Fibroblast of lung (primary cell): ENCODE measurements around the gene PHKG2.

ENCODE experiments used
- EZH2 ChIP-seq: IDR thresholded peaks from 2 replicates; pipeline ENCODE4 v1.5.1; 2012; ENCODE audit warnings: low read length, control low read depth, mild to moderate bottlenecking; ENCODE audit errors: missing control alignments
- TF ChIP-seq, protein P1 (sequence below), 2 donors: IDR thresholded peaks in 1 of 2; conservative IDR thresholded peaks in 1 of 2; 1 replicate in 1 of 2; 2 replicates in 1 of 2; pipeline ENCODE4 v1.5.1; 2011 to 2012; ENCODE audit warnings: low read length in 2 of 2, control low read depth in 1 of 2, inconsistent platforms in 1 of 2, low read depth in 1 of 2, mild to moderate bottlenecking in 1 of 2

DNA sequence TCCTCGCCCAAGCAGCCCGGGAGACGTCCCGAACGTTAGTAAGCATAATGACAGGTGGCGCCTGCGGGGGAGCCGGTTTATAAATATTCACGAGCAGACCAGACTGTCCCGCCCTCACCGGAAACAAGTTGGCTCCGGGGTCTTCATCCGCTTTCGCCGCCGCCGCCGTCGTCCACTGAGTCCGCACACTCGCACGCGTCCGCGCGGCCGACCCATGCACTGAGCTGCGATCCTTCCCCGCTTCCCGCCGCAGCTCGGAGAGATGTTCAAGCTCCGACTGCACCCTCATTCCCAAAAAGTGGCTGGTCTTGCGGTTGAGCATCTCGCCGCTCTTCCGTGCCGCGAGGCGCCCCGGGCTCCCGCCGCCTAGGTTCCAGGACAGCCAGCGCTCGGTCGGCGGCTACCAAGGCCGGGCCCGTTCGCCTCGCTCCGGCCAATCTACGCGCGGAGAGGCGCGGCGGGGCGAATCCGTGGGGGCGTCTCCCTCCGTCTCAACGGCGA, 13.3 kb downstream of the PHKG2 start:
- TF ChIP-seq, protein P1, sequence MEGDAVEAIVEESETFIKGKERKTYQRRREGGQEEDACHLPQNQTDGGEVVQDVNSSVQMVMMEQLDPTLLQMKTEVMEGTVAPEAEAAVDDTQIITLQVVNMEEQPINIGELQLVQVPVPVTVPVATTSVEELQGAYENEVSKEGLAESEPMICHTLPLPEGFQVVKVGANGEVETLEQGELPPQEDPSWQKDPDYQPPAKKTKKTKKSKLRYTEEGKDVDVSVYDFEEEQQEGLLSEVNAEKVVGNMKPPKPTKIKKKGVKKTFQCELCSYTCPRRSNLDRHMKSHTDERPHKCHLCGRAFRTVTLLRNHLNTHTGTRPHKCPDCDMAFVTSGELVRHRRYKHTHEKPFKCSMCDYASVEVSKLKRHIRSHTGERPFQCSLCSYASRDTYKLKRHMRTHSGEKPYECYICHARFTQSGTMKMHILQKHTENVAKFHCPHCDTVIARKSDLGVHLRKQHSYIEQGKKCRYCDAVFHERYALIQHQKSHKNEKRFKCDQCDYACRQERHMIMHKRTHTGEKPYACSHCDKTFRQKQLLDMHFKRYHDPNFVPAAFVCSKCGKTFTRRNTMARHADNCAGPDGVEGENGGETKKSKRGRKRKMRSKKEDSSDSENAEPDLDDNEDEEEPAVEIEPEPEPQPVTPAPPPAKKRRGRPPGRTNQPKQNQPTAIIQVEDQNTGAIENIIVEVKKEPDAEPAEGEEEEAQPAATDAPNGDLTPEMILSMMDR (conservative IDR thresholded peaks at IDR 0.05 in 1 of 2, IDR thresholded peaks at IDR 0.05 in 1 of 2; ENCODE audit: low read depth in 1 of 2, low read length in 2 of 2), result no peak
- TF ChIP-seq EZH2, result no peak
